ENCODE results near the gene GOLGB1. TPM values are rescaled to one million over a fixed set of nuclear protein-coding genes. Genes with fewer than 3 reads are reported as not detected.
A peak's percentile ranks its signal among the peaks of the same experiment; 100 is the strongest.
"Not testable (repeated sequence)": the region's sequence is repeated elsewhere in the genome, so short reads cannot be mapped to it uniquely, and the experiment has no call there.

The GOLGB1 gene
- polyA plus RNA-seq = 10.0 TPM

DNA sequence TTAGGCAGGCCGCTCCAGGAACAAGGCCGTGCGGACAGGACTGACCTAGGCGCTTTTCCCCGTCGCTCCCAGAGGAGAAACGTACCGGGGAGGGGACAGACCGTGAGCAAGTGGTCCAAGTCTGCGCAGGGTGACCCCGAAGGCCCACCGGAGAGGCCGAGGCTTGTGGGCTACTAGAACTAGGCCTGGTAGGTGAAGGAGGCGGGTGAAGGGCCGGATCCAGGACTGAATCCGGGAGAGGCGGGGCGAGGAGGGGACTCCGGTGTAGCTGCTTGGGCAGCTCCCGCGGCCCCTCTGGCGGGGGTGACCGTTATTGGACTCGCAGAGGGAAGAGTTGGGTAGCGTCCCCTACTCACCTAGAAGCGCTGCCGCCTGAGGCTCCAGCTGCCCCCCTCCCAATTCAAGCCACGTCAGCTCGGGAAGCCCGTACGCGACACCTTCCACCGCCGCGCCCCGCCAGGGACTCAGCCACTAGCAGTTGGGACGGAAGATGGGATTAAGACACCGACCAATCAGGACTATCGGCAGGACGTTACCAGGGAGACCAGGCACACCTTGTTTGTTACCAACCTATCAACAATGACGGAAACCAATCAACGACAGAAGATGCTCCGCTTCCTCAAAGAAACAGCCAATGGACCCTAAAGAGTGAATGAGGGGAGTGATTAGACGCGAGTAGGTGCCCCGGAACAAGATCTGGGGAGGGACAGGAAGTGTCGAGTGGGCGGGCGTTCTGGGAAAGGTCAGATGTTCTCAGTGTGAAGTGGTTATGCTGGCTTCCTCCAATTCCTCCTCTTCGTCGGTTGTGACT is at the start of gene GOLGB1:
Gene GOLGB1 (minus strand): TSS at position 466 of the 811 bp plus-strand sequence. CDS start 18,770 bp downstream, outside the sequence.
- peak within 1 kb of the TSS in 1 of 3 donors; percentile 47 for H3K27ac Mint-ChIP-seq
- H3K4me3 Mint-ChIP-seq = peak within 1 kb of the TSS in 1 of 4 donors; percentile 19
- H3K27me3 Mint-ChIP-seq = no peaks in the 10 kb centered on the region
- H3K36me3 Mint-ChIP-seq = no peaks in the 10 kb centered on the region
- H3K4me1 Mint-ChIP-seq = peaks cover 0 to 10% (median 2%) of the 10 kb centered on the region in 3 donors
- H3K9me3 Mint-ChIP-seq = no peaks in the 10 kb centered on the region

DNA sequence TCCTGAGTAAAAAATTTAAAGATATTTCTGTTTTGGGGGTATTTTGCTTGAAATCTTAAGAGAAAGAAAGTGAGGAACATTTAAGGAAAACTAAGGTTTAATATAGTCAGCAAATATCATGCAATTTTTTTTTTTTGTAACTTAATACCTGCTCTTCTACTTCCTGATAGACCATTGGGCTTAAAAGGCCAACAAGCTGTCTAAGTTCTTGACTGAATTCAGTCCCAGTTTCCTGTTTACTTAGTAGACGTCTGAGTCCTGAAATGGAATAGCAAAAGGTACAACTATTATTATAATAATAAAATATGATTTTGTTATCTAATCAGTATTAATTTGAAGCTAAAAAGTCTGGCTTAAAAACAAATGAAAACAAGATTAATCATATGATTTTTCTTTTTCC is 47.4 kb upstream of the GOLGB1 start:
- Mint-ChIP-seq H3K27ac (no peak overlapping the region), H3K4me3 (peak overlapping the region in 2 of 4 donors; percentile 63 to 68), H3K9me3 (no peaks in the 10 kb centered on the region), H3K36me3 (peaks cover 17% of the 10 kb centered on the region), H3K4me1 (peaks cover 43 to 57% (median 50%) of the 10 kb centered on the region in 3 donors), H3K27me3 (no peaks in the 10 kb centered on the region)

DNA sequence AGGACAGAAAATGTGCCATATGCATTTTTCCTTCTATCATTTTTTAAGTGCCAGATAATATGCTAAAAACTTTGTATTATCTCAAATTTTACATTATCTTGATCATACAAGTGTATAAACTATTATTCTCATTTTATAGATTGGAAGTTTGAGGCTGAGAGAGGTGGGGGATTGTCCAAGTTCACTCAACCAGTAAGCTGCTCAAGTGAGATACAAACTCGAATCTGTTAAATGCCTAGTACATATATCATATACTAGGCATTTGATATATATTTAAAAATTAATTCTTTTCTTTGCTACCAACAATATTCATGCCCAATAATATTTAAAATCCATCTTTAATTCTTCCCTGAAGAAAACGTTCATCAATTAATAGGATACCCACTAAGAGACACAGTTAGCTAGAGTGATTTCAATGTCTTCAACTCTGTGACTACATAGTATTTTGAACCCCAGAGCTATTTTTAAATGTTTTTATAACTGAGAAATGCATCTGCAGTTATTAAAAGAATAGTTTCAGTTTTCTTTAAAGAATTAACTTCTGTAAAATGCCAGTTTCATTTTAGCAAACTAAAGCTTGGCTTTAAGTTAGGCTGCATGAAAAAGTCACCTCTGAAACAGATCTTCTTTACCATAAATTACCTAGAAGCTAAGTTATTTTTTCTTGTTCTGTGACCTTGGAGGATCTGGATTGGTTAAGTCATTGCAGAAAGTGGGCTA is 44.9 kb upstream of the GOLGB1 start:
- Mint-ChIP-seq H3K4me3 (peak overlapping the region; percentile 56 to 95 (median 83)), H3K4me1 (peaks cover 38 to 50% (median 44%) of the 10 kb centered on the region in 3 donors), H3K9me3 (no peaks in the 10 kb centered on the region), H3K27me3 (no peaks in the 10 kb centered on the region), H3K27ac (peak overlapping the region; percentile 69 to 78 (median 77)), H3K36me3 (peaks cover 18% of the 10 kb centered on the region)

GRCh38 chr3:121793078-121793477 is 43.5 kb upstream of the GOLGB1 start:
- Mint-ChIP-seq H3K27ac (peak overlapping the region; percentile 89 to 96 (median 90)), H3K27me3 (no peaks in the 10 kb centered on the region), H3K36me3 (peaks cover 25% of the 10 kb centered on the region), H3K9me3 (peaks cover 0 to 2% (median 0%) of the 10 kb centered on the region in 3 donors), H3K4me1 (peaks cover 41 to 64% (median 51%) of the 10 kb centered on the region in 3 donors), H3K4me3 (peak overlapping the region; percentile 80 to 95 (median 86))

GRCh38 chr3:121786485-121786884 is 36.9 kb upstream of the GOLGB1 start:
- Mint-ChIP-seq H3K4me3 (peak overlapping the region in 1 of 4 donors; percentile 15), H3K36me3 (peaks cover 25% of the 10 kb centered on the region), H3K27ac (peak overlapping the region in 1 of 3 donors; percentile 62), H3K9me3 (peaks cover 0 to 2% (median 0%) of the 10 kb centered on the region in 3 donors), H3K4me1 (peaks cover 3 to 23% (median 12%) of the 10 kb centered on the region in 3 donors), H3K27me3 (no peaks in the 10 kb centered on the region)

- H3K36me3 Mint-ChIP-seq = peaks cover 18% of the 10 kb centered on the region
- not testable (repeated sequence) for H3K27ac Mint-ChIP-seq
These were observed 33.2 kb upstream of the GOLGB1 start for GRCh38 chr3:121782784-121783183.

GRCh38 chr3:121781611-121782010 is 32.1 kb upstream of the GOLGB1 start:
- no peaks in the 10 kb centered on the region for H3K9me3 Mint-ChIP-seq

More at GRCh38 chr3:121782784-121783183, 33.2 kb upstream of the GOLGB1 start:
- H3K4me1 Mint-ChIP-seq, H3K9me3 Mint-ChIP-seq, H3K4me3 Mint-ChIP-seq, H3K27me3 Mint-ChIP-seq: not testable (repeated sequence)

GRCh38 chr3:121775095-121775494 is 25.6 kb upstream of the GOLGB1 start:
- not testable (repeated sequence) for H3K27ac Mint-ChIP-seq, H3K4me3 Mint-ChIP-seq, H3K4me1 Mint-ChIP-seq, H3K27me3 Mint-ChIP-seq, H3K9me3 Mint-ChIP-seq
- H3K36me3 Mint-ChIP-seq = peaks cover 26% of the 10 kb centered on the region

More at GRCh38 chr3:121781611-121782010, 32.1 kb upstream of the GOLGB1 start:
- Mint-ChIP-seq H3K27me3 (no peaks in the 10 kb centered on the region), H3K4me3 (no peak overlapping the region), H3K27ac (no peak overlapping the region), H3K4me1 (peaks cover 1 to 2% (median 2%) of the 10 kb centered on the region in 3 donors), H3K36me3 (peaks cover 15% of the 10 kb centered on the region)

DNA sequence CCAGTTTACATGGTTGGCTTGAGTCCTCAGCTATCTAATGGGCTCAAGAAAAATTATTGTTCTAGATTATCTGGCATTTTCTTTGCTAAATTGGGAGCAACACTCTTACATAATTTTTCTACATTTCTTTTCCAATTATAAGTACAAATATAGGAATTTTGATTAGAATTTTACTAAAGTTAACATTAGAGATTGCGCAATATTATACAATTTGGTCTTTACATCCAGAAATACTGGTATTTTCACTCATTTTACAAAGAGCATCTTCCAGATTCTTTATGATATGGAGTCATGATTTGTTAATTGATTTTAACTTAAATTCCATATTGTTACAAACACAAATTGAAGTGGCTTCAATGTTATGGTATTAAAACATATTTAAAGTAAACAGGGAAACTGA is 19.7 kb upstream of the GOLGB1 start:
- H3K36me3 Mint-ChIP-seq = peaks cover 11% of the 10 kb centered on the region
- no peaks in the 10 kb centered on the region for H3K27me3 Mint-ChIP-seq
- H3K4me3 Mint-ChIP-seq = no peak overlapping the region

DNA sequence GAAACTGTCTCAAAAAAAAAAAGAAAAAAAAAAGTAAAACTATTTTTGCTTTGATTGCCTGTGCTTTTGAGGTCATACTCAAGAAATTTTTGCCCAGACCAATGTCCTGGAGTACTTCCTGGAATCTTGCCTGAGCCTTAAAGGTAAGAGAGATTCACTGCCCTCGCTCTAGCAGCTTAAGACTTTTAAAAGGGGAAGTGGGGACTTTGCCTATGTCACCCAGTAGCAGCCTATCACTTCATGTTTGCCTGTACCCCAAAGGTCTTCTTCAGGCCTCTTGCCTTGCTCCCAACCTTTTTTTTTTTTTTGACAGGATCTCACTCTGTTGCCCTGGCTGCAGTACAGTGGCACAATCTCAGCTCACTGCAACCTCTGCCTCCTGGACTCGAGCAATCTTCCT is 18.9 kb upstream of the GOLGB1 start:
- Mint-ChIP-seq H3K4me1 (peaks cover 3 to 4% (median 4%) of the 10 kb centered on the region in 3 donors), H3K36me3 (peaks cover 6% of the 10 kb centered on the region), H3K4me3 (no peak overlapping the region), H3K27ac (no peak overlapping the region), H3K9me3 (no peaks in the 10 kb centered on the region), H3K27me3 (no peaks in the 10 kb centered on the region)

More for the DNA sequence above, 19.7 kb upstream of the GOLGB1 start:
- Mint-ChIP-seq H3K27ac (no peak overlapping the region), H3K9me3 (no peaks in the 10 kb centered on the region), H3K4me1 (peaks cover 3 to 6% (median 4%) of the 10 kb centered on the region in 3 donors)

DNA sequence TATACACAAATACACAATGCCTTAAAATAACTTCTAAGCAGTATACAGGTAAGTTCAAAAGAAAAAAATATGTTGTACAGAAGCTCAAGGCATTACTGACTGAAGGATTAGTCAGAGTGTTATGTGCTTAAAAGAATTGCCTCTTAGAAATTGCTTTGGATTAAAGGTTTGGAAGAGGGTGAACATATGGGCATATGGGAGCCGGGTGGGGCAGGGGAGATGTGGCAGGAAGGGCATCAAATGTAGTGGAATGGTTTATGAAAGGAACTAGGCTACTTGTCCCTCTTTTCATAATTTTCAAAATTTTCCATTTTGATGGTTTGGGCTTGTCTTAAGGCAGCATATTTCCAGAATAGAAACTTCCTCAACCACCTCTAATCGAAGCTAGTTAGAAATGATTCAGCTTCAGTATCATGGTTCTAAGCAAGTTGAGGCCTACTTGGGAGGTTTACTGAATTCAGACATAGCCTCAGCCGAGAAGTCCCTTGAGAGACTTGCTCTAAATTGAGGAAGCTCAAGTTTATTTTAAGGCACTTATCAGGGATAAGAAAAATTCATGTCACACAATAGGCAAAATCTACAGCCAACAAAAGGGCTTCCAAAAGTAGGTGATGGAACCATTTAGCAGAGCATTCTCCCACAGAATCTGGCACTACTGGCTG is 10.1 kb upstream of the GOLGB1 start:
- Mint-ChIP-seq H3K27me3 (no peaks in the 10 kb centered on the region), H3K9me3 (no peaks in the 10 kb centered on the region), H3K4me3 (no peak overlapping the region), H3K4me1 (peaks cover 8 to 21% (median 15%) of the 10 kb centered on the region in 3 donors), H3K36me3 (peaks cover 2% of the 10 kb centered on the region), H3K27ac (peak overlapping the region in 2 of 3 donors; percentile 3 to 27)

DNA sequence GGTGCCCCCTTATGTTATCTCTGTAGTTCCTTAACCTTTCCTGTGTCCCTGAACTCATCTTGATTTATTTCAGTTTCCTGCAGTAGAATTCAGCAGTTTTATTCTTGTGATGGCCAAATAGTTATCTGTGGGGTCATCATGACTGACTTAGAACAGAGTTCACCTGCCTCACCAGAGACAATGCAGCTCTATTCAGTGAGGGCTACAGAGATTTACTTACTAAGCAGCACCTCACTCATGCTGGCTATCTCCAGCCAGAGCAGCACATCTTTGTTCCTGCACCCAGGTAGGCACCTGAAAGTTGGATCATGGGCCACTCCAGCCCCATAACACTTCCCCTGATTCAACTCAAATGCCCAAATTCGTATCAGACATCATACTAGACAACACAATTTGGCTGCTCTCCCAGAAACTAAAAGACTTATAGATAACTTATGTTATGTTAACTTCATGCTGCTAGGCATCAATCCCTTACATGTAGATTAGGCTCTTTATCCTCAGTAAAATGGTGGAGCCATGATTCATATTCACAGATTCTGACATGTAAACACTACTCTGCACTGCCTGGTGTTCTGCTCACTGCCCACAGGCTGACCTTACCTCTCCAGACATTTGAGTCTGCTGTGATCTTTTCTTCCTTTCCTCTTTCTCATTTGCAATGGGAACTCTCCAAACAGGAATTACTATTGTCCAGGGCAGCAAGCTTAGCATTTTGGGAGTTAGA is 9.3 kb upstream of the GOLGB1 start:
- Mint-ChIP-seq H3K4me1 (peaks cover 8 to 21% (median 15%) of the 10 kb centered on the region in 3 donors), H3K36me3 (peaks cover 2% of the 10 kb centered on the region), H3K27me3 (no peaks in the 10 kb centered on the region), H3K9me3 (no peaks in the 10 kb centered on the region), H3K4me3 (no peak overlapping the region), H3K27ac (peak overlapping the region in 1 of 3 donors; percentile 39)

DNA sequence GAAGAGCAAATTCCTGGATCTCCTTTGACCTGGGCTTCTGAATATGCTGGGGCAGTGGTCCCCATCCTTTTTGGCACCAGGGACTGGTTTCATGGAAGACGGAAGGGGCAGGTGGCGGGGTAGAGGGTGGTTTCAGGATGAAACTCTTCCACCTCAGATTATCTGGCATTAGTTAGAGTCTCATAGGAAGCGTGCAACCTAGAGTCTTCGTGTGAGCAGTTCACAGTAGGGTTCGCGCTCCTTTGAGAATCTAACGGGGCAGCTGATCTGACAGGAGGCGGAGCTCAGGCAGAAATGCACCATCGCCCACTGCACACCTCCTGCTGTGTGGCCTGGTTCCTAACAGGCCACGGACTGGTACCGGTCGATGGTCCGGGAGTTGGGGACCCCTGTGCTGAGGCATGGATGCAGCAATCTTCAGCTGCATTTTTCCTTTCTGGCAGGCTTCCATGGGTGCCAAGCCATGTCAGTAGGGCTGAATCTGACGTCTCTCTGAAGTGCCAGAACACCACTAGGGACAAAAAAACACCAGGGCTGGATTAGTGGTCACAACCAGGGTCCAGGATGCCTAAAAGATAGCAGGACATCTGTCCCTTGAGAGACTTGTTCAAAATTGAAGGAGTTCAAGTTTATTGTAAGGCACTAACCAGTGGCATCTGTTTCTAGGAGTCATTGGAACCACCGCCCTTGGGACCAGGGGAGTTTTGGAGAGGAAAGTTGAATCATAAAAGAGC is 8.4 kb upstream of the GOLGB1 start:
- Mint-ChIP-seq H3K36me3 (peaks cover 2% of the 10 kb centered on the region), H3K27me3 (no peaks in the 10 kb centered on the region), H3K27ac (peak overlapping the region in 1 of 3 donors; percentile 41), H3K4me3 (peak overlapping the region in 1 of 4 donors; percentile 20), H3K4me1 (peaks cover 8 to 21% (median 15%) of the 10 kb centered on the region in 3 donors), H3K9me3 (no peaks in the 10 kb centered on the region)
